Cardiac muscle cell (in vitro differentiated cells and primary cell): ENCODE data around the gene CLN5. TPM values are rescaled to one million over a fixed set of nuclear protein-coding genes. Genes with fewer than 3 reads are reported as not detected.
A peak's percentile ranks its signal among the peaks of the same experiment; 100 is the strongest.
"Not testable (repeated sequence)": the region's sequence is repeated elsewhere in the genome, so short reads cannot be mapped to it uniquely, and the experiment has no call there.

Experiments
- DNase-seq, 2 donors: peaks; one replicate each; pipeline versions ENCODE4 v3.0.0 to v3.0.0-alpha.2; 2010 to 2017; ENCODE audit warnings: low read depth in 1 of 2, low spot score in 1 of 2
- H3K27ac ChIP-seq: fragments of 200-600 bp; sonication (generic); 2 replicates; pipeline ENCODE4 v1.5.1; 2016
- H3K27me3 ChIP-seq: fragments of 200-600 bp; sonication (generic); 2 replicates; pipeline ENCODE4 v1.6.0; 2016; ENCODE audit warnings: control low read depth
- H3K36me3 ChIP-seq: fragments of 200-600 bp; sonication (generic); 2 replicates; pipeline ENCODE4 v1.5.1; 2016; ENCODE audit warnings: control low read depth
- H3K4me1 ChIP-seq: fragments of 200-600 bp; sonication (generic); 2 replicates; pipeline ENCODE4 v1.8.1; 2017; ENCODE audit warnings: low read depth, mild to moderate bottlenecking, mixed run types
- H3K4me3 ChIP-seq: fragments of 200-600 bp; sonication (generic); 2 replicates; pipeline ENCODE4 v1.5.1; 2016; ENCODE audit warnings: mild to moderate bottlenecking
- H3K9me3 ChIP-seq: fragments of 200-600 bp; sonication (generic); 2 replicates; pipeline ENCODE4 v1.5.1; 2017; ENCODE audit warnings: low read depth, mild to moderate bottlenecking, control low read depth
- CTCF ChIP-seq: IDR thresholded peaks from 2 replicates; pipeline ENCODE4 v1.5.1; 2012; ENCODE audit warnings: low read depth, mild to moderate bottlenecking, low read length
- polyA plus RNA-seq: library from polyadenylated mRNA; unstranded; fragments of >200 nt; fragmentation: Nextera tagmentation; extraction: Ambion mirVana; gene quantifications from 2 replicates; pipeline ENCODE4 v1.2.1, GENCODE V29; 2016
- total RNA-seq: library from RNA; depleted of rRNA; stranded (reverse); fragments of >200 nt; gene quantifications from 2 replicates; pipeline ENCODE4 v1.2.3, GENCODE V29; 2016

CLN5 gene
- total and polyA plus RNA-seq, 2 experiments from 2014 or later, result 11.1 to 22.9 TPM

GRCh38 chr13:76950101-76950500 lies 41.8 kb upstream of the CLN5 start:
- Histone ChIP-seq H3K4me1 (no peaks in the 10 kb centered on the region), H3K9me3 (no peaks in the 10 kb centered on the region), H3K4me3 (no peak overlapping the region), H3K27ac (no peak overlapping the region), H3K36me3 (no peaks in the 10 kb centered on the region), H3K27me3 (no peaks in the 10 kb centered on the region)
- no peak for DNase-seq
- TF ChIP-seq CTCF, result no peak

- no peak for TF ChIP-seq CTCF
- H3K36me3 ChIP-seq, result no peaks in the 10 kb centered on the region
These were observed 37.9 kb upstream of the CLN5 start for GRCh38 chr13:76953968-76954367.

GRCh38 chr13:76954538-76954937 lies 37.3 kb upstream of the CLN5 start:
- no peaks in the 10 kb centered on the region for H3K9me3 ChIP-seq
- H3K4me3 ChIP-seq, result no peak overlapping the region
- no peak overlapping the region for H3K27ac ChIP-seq
- no peaks in the 10 kb centered on the region for H3K36me3 ChIP-seq
- H3K4me1 ChIP-seq, result no peaks in the 10 kb centered on the region
- no peak for TF ChIP-seq CTCF
- no peaks in the 10 kb centered on the region for H3K27me3 ChIP-seq
- peak in 1 of 2 donors; percentile 23 for DNase-seq

More at GRCh38 chr13:76953968-76954367, 37.9 kb upstream of the CLN5 start:
- H3K4me1 ChIP-seq, result no peaks in the 10 kb centered on the region
- no peak for DNase-seq
- no peak overlapping the region for H3K4me3 ChIP-seq
- no peaks in the 10 kb centered on the region for H3K9me3 ChIP-seq
- H3K27me3 ChIP-seq, result no peaks in the 10 kb centered on the region
- H3K27ac ChIP-seq, result no peak overlapping the region

GRCh38 chr13:76955193-76955592 lies 36.7 kb upstream of the CLN5 start:
- Histone ChIP-seq H3K27ac (no peak overlapping the region), H3K27me3 (no peaks in the 10 kb centered on the region), H3K36me3 (no peaks in the 10 kb centered on the region), H3K9me3 (no peaks in the 10 kb centered on the region), H3K4me1 (no peaks in the 10 kb centered on the region), H3K4me3 (no peak overlapping the region)
- TF ChIP-seq CTCF, result no peak
- DNase-seq, result no peak

- DNase-seq, result no peak
- Histone ChIP-seq H3K4me1 (no peaks in the 10 kb centered on the region), H3K27ac (no peak overlapping the region), H3K4me3 (no peak overlapping the region), H3K36me3 (no peaks in the 10 kb centered on the region), H3K27me3 (no peaks in the 10 kb centered on the region), H3K9me3 (no peaks in the 10 kb centered on the region)
- no peak for TF ChIP-seq CTCF
These were observed 36.2 kb upstream of the CLN5 start for GRCh38 chr13:76955661-76956060.

- Histone ChIP-seq H3K4me1 (no peaks in the 10 kb centered on the region), H3K36me3 (no peaks in the 10 kb centered on the region)
These were observed 32.9 kb upstream of the CLN5 start for GRCh38 chr13:76958841-76959432.

GRCh38 chr13:76959734-76960133 lies 32.1 kb upstream of the CLN5 start:
- H3K9me3 ChIP-seq, result not testable (repeated sequence)

More at GRCh38 chr13:76958841-76959432, 32.9 kb upstream of the CLN5 start:
- no peak for DNase-seq
- Histone ChIP-seq H3K9me3 (no peaks in the 10 kb centered on the region), H3K27ac (no peak overlapping the region), H3K27me3 (no peaks in the 10 kb centered on the region), H3K4me3 (no peak overlapping the region)
- no peak for TF ChIP-seq CTCF

More at GRCh38 chr13:76959734-76960133, 32.1 kb upstream of the CLN5 start:
- not testable (repeated sequence) for H3K36me3 ChIP-seq, H3K4me3 ChIP-seq, H3K27ac ChIP-seq, H3K27me3 ChIP-seq, DNase-seq, H3K4me1 ChIP-seq
